Hypothalamus (tissue), 51 donors: ENCODE measurements around the gene RPL14.
"Not testable (repeated sequence)": the region's sequence is repeated elsewhere in the genome, so short reads cannot be mapped to it uniquely, and the experiment has no call there.

Source experiments
- DNase-seq, 51 donors: peaks; one replicate each; lab custom pipeline; 2025; lab: John Stamatoyannopoulos, UW

Gene RPL14

DNA sequence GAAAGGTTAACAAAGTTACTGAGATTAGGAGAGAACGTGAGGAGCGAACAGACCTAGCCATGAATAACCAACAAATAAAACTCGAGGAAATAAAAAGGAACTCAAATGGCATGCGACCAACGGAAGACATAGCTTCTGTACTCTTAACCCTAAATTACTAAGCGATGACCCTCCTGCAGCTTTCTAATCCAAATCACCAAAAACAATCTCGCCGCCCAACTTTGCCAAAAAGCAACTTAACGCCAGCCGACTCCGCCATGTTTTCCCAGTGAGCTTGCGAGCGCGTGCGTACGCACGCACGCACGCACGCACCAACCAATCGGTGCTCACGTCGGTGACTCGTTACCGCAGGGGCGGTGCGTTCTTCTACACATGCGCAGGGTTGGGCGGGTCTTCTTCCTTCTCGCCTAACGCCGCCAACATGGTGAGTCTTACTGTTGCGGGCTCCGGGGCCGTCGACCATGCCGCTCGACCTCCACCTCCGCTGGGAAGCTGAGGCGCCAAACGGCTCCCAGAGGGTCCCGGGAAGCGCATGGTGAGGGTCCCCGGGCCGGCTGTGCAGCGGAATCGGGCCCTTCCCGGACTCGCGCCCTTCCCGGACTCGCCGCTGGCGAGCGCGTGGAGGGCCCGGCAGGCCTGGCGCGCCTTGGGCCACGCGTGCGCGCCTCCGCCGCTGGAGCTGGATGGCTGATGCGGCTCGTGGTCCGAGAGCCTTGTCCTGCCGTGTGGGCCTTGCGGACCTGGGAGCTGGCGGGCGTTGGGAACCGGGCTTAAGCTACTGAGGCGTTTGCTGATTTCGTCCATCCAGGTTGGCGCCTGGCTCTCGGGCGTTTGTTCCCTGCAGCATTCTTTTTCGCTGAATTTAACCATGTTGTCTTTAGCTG, at the start of gene RPL14:
Gene RPL14, plus strand, starts transcription at position 400 of the 884 bp plus-strand sequence. Its CDS starts 133 bp downstream, at position 533.
- peak; percentile 64 to 97 (median 92) for DNase-seq

DNA sequence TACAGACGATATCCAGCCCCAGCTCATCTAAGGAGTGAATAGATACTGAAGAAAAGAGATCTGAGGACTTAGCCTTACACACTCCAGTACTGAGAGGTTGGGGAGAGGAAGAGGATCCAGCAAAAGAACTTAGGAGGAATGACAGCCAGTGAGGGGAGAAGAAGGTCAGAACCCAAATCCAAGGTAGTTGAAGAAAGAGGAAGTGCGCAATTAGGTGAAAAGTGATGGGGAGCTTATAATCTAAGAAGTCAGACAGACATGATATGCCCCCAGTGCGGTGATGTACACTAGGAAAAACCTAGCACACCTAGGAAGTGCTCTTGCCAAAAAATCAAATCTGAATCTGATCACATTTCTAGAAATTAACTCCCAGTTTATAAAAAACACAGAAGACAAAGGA, 49.5 kb upstream of the RPL14 start:
- no peak for DNase-seq

DNA sequence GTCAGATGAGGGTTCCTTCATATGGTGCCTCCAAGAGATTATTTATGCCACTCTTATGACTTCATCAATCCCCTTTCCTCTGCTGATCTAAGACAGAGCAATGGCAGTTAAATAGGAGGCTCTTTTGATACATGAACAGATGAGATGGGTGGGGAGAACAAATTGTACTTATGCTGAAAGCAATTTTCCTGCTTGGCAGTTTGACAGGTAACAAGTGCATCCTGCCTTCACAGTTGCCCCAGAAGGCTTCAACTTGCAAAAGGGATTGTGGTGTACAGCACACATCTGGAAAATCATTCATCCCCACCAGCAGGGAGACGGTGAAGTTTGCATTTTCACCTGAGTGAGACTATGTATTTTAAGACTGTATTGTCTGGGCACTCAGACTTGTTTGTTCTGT, 42.9 kb upstream of the RPL14 start:
- DNase-seq: no peak

DNA sequence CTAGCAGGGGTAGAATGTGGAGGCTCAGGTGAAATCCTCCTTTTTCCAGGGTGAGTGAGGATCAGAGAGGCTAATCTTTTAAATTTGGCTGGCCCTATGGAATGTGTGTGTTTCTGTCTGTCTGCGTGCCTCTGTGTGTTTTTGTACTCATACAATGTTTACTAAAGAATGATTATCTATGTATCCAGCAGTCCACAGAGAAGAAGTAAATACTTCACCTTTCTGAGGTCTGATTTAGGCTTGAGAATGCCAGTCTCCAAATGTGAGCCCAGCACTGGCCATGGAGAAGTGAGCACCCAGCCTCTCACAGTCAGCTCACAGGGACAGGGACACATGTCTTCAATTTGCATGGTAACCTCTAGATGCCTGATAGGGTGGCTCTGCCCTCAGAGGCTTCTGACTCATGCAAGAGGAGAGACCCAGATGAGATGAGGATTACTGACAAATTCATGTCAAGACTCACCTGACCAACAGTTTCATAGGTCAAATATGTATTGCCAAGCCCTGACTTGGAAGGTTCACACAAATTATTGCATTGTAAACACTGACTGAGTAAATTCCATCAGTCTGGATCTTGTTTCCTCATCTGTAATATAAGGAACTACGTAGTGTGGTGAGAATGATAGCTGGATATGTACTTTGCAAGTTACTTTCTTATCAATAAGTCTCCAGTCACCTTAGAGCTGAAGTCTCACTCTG, 39.1 kb upstream of the RPL14 start:
- DNase-seq: no peak

DNA sequence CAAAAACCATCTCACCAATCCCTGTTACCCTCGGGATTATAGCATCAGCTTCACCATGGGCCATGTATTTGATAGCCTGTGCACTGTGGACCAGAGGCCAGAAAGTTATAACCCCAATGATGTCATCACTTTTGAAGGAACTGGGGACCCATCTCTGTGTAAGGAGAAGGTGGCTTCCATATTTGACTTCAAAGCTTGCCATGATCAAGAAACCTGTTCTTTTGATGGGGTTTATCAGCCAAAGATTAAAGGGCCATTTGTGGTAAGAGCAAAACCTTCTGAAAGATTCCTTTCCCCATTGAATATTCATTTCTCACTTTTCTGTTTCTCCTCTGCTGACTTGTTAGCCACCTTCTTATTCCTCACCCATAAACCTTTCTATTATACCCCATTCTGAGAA, 34.3 kb upstream of the RPL14 start:
- no peak for DNase-seq

DNA sequence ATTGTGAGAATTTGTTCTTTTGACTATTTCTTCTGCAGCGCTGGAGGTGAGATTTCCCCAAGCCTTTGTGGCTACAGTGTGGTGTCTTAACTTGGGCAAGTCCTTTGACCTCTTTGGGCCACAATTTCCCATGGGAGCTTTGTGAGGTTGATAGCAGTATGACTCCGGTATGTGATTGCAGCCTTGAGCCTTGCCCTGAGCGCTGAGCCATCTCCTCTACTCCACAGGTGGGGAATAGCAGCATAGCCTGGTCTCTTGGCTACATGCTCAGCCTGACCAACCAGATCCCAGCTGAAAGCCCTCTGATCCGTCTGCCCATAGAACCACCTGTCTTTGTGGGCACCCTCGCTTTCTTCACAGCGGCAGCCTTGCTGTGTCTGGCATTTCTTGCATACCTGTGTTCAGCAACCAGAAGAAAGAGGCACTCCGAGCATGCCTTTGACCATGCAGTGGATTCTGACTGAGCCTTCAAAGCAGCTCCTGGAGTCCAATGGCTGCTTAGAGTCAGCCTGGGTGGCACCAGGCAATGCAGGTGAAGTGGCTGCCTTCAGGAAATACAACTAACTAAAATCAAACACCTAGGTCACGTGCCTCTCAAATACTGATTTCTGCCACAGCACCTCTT, 30.0 kb upstream of the RPL14 start:
- no peak for DNase-seq

DNA sequence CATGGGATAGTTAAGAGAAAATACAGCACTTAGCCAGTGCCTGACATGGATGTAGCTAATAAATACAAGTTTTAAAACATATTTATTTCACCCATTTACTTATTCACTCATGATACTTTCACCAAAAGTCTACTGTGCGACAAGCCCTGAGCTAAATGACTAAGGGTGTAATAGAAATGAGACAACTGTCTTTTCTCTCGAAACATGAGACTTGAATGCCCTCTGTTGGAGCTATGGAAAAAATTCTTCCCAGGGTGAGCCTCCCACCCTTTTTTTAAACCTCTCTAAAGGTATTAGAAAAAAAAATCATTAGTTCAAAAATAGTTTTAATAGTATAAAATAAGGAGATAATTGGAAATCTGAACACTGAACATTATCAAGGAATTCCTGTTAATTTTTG, 24.3 kb upstream of the RPL14 start:
- no peak for DNase-seq

DNA sequence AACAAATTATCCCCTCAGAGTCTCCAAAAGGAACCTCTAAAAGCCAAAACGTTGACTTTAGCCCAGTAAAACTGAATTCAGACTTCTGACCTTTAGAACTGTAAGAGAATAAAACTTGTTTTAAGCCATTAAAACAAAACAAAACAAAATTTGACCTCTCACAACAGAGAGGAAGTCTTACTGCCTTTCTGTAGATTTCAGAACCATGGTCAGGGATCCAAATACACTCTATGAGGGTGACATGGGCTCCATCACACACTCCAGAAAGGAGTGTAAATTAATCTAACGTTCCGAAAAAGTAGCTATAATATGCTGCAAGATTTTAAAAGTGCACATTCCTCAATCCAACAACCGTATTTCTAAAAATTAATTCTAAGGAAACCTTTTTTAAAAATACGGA, 19.2 kb upstream of the RPL14 start:
- no peak for DNase-seq

DNA sequence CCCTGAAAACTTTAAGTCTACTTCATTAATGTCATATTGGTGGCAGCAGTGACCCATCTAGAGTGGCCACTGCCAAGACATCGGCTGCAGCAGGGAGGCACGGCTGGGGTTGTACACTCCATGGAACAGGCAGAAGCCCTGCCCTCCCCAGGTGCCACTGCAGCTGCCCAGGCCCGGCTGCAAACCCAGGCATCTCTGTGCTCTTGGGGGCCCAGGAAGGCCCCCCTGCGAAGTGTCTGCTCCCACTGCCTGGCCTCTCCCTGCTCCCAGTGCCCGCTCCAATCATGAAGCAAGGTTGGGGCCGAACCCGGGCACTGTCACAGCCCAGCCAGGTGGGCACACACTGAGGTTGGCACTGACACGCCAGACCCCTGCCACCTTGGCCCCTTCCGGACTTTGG, 12.1 kb upstream of the RPL14 start:
- DNase-seq: no peak

DNA sequence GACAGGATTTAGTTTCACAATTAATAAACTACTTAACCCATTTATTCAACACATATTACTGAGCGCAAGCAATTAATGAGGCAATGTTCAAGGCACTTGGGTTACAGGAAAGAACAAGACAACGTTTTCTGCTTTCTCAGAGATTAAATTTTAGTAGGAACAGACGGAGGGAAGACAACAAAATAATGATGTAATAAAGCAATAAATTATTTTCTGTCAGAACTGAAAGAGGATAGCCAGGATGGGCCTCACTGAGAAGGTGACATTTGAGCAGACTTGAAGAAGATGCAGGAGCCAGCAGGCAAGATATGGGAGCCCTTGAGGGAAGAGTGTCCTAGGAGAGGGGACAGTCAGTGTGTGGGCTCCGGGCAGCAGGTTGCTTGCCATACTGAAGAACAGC, 11.3 kb upstream of the RPL14 start:
- no peak for DNase-seq

DNA sequence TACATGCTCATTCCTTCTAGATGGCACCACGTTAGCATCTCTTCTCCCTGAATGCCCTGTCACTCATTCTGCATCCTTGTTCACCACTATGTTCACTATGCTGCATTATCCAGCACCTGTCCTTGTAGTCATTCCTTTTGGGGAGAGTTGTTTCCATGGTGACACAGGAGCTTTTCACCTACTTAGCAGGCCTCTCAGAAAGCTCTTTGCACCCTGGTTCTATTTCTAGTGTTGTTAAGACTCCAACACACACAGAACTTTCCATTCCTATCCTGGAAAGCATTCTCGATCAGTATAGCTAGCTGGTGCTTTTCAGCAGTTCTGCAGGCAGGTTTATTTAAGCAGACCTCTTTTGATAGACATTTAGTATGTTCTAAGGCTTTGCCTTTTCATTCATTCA, 6.7 kb upstream of the RPL14 start:
- DNase-seq: peak in 4 of 51 donors; percentile 1 to 7 (median 4)

DNA sequence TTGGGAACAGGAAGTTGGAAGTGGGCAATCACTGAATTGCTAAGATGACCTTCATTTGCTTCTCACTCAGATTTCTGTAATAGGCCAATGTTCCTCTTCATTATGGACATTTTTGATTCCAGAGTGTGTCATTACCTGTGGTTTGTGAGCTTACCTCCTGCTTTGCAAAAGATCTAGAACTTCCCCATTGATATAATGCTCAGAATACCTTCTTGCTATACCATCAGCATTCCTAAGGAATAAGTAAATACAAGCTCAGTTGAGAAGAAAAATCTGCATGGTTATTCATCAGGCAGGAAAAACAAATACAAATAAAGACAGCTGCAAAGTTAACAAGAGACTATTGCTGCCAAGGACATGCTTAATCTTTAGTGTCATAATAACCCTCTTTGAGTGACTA, 5.6 kb upstream of the RPL14 start:
- DNase-seq: no peak

DNA sequence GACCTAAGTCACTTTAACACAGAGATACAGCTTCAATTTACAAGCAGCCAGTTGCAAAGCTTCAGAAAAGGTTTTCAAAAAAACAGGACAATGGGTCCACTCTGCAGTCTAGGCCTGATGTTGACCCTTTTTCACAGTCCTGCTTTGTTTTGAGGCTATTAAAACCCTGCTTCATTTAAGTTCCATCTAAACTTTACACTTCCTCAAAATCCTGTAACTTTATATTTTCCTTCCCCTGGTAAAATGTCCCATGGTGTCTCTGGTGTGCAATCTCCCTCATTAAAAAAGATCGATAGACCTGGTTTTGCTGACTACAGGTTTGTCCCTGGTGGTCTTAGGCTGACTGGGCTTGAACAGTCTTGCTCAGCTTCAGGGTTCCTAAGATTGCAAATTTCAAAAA, 5.1 kb upstream of the RPL14 start:
- DNase-seq: no peak

DNA sequence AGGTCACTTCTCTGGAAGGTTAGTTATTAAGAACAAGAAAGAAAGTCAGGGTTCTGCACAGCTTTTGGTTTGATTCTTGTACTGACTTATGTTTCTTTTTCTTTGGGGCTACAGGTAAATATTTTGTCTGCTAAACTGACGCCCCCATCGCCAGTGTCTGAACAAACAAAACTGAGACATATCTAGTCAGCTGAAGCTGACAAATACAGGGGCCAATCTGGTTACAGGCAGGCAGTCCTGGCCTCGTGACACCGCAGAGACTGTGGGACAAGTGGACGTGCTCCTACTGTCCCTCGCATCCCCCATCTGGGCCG, 4.6 kb upstream of the RPL14 start:
- peak in 1 of 51 donors; percentile 61 for DNase-seq

DNA sequence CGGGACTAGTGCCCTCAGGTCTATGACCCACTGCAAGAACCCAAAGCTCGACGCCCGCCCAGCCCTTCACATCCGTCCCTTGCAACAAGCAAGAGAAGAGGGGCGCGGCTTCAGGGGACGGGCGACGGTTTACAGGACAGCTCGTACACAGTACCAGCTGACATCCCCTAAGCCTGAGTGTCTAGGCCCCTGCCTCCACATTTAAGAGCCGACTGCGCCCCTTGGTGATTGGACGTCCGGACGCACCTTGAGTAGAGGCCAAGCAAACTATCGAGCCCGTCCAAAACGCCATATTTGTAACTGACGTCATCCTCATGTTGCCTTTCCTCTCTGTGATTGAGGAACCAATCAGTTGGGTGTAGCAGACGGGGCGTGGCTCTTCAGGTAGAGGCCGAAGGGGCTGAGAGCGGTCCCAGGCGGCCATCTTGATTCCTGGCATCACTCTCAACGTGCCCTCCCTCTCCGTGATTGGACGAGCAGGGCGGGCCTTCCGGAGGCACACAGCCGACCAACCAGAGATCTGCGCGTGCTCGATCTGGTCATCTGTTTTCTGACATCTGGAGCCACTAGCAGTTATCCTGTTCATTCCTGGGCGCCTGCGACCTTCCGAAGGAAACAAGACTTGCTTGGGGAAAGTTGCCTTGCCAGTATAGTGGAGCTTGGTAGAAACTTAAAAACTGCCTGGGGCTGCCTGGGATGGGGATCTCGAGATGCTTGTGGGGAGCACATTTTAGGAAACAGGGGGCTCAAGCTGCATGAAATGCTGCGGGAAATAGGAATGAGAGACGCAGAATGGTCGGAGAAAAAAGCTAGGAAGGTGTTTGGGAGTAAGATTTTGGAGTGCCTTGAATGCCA, 4.0 kb upstream of the RPL14 start:
- DNase-seq: peak; percentile 72 to 98 (median 95)

DNA sequence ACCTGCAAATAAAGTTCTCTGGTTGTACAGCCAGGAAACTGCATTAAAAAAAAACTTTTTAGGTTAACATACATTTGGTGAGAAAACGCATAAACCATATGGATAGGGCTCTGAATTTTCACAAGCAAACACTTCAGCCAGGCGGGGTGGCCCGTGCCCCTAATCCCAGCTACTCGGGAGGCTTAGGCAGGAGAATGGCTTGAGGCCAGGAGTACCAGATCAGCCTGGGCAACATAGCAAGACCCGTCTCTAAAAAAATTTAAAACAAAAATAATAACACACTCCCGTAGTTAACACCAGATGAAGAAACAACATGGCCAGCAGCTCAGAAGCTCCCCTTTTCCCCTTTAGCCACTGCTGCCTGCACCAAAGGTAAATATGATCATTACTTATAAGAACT, 3.2 kb upstream of the RPL14 start:
- no peak for DNase-seq

DNA sequence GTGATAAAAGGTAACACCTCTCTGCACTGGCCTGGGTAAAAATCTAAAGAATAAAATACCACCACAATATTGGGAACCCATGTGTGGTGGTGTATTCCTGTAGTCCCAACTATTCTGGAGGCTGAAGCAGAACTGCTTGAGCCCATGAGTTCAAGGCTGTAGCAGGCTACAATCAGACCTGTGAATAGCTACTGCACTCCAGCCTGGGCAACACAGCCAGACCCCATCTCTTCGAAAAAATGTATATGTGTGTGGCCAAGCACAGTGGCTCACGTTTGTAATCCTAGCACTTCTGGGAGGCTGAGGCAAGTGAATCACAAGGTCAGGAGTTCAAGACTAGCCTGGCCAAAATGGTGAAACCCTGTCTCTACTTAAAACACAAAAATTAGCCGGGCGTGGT, 1.8 kb upstream of the RPL14 start:
- DNase-seq: no peak

DNA sequence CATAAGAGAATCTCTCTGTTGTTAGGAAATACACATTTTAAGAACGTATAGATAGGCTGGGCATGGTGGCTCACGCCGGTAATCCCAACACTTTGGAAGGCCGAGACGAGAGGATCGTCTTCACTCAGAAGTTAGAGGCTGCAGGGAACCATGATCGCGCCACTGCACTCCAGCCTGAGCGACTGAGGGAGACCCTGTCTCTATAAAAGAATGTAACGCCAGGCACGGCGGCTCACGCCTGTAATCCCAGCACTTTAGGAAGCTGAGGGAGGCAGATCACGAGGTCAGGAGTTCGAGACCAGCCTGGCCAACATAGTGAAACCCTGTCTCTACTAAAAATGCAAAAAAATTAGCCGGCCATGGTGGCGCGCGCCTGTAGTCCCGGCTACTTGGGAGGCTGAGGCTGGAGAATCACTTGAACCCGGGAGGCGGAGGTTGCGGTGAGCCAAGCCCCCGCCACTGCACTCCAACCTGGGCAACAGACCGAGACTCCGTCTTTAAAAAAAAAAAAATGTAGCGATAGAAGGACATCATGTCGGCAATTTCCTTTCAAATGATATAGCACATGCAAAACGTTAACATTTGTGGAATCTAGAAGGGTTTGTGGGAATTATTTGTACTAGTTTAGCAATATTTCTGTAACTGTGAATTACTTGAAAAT, 730 bp upstream of the RPL14 start:
- peak in 1 of 51 donors; percentile 3 for DNase-seq

DNA sequence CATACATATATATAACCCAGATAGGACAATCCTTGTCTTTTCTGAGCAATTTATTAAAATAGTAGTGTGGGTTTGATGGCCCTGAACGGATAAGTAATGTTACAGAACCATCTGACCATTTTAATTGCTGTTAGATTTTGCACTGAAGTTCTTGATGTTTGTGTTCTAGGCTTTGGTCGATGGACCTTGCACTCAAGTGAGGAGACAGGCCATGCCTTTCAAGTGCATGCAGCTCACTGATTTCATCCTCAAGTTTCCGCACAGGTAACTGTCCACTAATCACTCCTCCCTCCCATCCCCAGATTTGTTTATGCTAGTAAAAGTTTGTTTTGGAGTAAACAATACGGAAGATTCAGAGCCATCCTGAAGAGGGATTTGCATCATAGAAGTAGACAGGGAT, 1.3 kb downstream of the RPL14 start:
- no peak for DNase-seq

DNA sequence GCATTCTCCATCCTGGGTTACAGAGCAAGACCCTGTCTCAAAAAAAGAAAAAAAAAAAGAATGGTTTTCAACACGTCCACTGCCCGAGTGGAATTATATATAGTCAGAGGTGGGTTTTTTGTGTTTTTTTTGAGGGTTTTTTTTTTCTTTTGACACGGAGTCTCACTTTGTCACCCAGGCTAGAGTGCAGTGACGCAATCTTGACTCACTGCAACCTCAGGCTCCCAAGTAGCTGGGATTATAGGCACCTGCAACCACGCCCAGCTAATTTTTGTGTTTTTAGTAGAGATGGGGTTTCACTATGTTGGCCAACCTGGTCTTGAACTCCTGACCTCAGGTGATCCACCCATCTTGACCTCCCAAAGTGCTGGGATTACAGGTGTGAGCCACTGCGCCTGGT, 3.3 kb downstream of the RPL14 start:
- not testable (repeated sequence) for DNase-seq
